ENCODE results near the gene DTNB.
"Not testable (repeated sequence)": the region's sequence is repeated elsewhere in the genome, so short reads cannot be mapped to it uniquely, and the experiment has no call there.

Gene DTNB

DNA sequence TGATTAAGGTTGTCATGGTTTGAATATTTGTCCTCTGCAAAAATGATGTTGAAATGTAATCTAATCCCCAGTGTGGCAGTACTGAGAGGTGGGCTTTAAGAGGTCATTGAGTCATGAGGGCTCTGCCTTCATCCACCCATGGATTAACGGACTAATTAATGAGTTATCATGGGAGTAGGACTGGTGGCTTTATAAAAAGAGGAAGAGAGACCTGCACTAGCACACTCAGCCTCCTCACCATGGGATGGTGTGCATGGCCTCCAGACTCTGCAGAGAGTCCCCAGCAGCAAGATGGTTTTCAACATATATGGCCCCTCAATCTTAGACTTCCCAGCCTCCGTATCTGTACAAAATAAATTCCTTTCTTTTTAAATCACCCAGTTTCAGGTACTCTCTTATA is 41.0 kb downstream of the DTNB start:
- Mint-ChIP-seq H3K4me3 (no peak overlapping the region), H3K27me3 (ENCODE audit: low read depth) (no peaks in the 10 kb centered on the region), H3K9me3 (no peaks in the 10 kb centered on the region)

DNA sequence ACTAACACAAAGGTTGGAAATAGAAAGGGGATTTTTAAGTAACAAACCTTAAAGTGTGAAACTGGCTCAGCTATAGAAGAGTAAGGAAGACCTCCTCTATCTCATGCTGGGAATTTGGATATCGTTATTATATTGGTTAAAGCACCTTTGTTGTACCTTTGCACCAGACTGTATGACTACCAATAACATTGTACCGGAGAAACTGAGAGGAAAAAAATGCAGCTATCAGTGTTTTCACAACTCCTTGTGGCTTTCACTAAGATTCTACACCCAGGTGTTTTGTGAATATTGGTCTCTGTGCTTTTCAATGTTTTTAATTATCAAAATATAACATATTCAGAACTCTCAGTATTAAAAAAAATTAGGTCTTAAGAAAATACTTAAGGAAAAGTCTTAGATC is 48.7 kb downstream of the DTNB start:
- no peaks in the 10 kb centered on the region for H3K9me3 Mint-ChIP-seq
- H3K4me1 Mint-ChIP-seq (ENCODE audit: low read depth): peaks cover 1% of the 10 kb centered on the region
- no peak for DNase-seq (ENCODE audit: low spot score)
- H3K36me3 Mint-ChIP-seq (ENCODE audit: low read depth): peaks cover 11% of the 10 kb centered on the region
- H3K27me3 Mint-ChIP-seq (ENCODE audit: low read depth): no peaks in the 10 kb centered on the region
- H3K27ac Mint-ChIP-seq: no peak overlapping the region
- H3K4me3 Mint-ChIP-seq: no peak overlapping the region

More for the DNA sequence above, 41.0 kb downstream of the DTNB start:
- no peak for DNase-seq (ENCODE audit: low spot score)
- H3K4me1 Mint-ChIP-seq (ENCODE audit: low read depth): no peaks in the 10 kb centered on the region
- H3K27ac Mint-ChIP-seq: no peak overlapping the region
- peaks cover 12% of the 10 kb centered on the region for H3K36me3 Mint-ChIP-seq (ENCODE audit: low read depth)

DNA sequence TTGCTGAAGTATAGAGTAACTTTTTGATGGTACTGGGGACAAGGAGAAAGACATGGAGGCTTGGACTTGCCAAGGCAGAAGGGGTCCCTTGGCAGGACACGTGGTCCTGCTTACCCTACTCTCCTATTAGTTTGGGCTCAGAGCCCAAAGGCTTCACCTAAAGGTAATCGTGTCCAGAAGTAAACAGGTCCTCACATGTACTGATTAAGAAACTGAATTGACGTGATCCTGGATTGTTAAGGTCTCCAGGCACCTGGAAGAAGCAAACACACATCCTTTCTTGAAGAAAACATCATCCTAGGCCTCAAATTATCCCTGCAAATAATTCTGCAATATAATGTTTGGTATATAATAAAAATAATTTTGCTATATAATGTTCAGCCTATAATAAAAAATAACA is 50.0 kb downstream of the DTNB start:
- DNase-seq (ENCODE audit: low spot score): no peak
- H3K27me3 Mint-ChIP-seq (ENCODE audit: low read depth): no peaks in the 10 kb centered on the region
- no peak overlapping the region for H3K4me3 Mint-ChIP-seq
- H3K4me1 Mint-ChIP-seq (ENCODE audit: low read depth): peaks cover 1% of the 10 kb centered on the region
- H3K27ac Mint-ChIP-seq: no peak overlapping the region
- no peaks in the 10 kb centered on the region for H3K9me3 Mint-ChIP-seq
- H3K36me3 Mint-ChIP-seq (ENCODE audit: low read depth): peaks cover 11% of the 10 kb centered on the region

DNA sequence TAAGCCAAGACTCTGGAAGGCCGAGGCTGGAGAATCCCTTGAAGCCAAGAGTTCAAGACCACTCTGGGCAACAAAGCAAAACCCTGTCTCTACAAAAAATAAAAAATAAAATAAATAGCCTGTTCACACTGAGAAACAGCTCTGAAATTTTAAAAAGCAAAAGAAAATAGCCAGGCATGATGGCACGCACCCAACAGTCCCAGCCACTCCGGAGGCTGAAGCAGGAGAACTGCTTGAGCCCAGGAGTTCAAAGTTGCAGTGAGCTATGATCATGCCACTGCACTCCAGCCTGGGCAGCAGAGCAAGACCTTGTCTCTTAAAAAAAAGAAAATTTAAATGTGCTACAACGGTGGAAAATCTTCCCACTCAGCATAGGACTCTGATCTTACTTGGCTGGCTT is 52.7 kb downstream of the DTNB start:
- H3K9me3 Mint-ChIP-seq: no peaks in the 10 kb centered on the region
- H3K27me3 Mint-ChIP-seq (ENCODE audit: low read depth): no peaks in the 10 kb centered on the region
- no peak for DNase-seq (ENCODE audit: low spot score)
- H3K4me3 Mint-ChIP-seq: no peak overlapping the region
- H3K27ac Mint-ChIP-seq: no peak overlapping the region
- H3K36me3 Mint-ChIP-seq (ENCODE audit: low read depth): peaks cover 4% of the 10 kb centered on the region
- peaks cover 1% of the 10 kb centered on the region for H3K4me1 Mint-ChIP-seq (ENCODE audit: low read depth)

DNA sequence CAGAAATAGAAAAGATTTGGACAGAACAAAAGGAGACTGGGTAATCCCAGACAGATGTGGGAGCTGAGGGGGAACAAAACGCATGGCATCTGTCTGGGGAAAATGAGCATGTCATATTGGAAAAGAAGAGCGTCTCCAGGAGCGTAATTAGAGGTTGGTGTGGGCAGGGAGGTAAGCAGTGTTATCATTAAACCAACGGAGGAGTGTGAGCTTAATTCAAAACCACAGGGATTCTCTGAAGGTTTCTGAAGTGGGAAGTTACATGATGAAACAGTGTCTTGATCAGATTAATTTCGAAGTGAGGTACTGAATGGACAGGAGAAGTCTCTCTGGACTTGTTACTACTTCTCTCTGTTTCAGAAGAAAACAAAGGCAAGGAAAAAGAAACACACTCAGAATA is 53.3 kb downstream of the DTNB start:
- Mint-ChIP-seq H3K36me3 (ENCODE audit: low read depth) (peaks cover 4% of the 10 kb centered on the region), H3K27ac (no peak overlapping the region), H3K9me3 (no peaks in the 10 kb centered on the region), H3K4me1 (ENCODE audit: low read depth) (peaks cover 1% of the 10 kb centered on the region), H3K4me3 (no peak overlapping the region), H3K27me3 (ENCODE audit: low read depth) (no peaks in the 10 kb centered on the region)
- DNase-seq (ENCODE audit: low spot score): no peak

DNA sequence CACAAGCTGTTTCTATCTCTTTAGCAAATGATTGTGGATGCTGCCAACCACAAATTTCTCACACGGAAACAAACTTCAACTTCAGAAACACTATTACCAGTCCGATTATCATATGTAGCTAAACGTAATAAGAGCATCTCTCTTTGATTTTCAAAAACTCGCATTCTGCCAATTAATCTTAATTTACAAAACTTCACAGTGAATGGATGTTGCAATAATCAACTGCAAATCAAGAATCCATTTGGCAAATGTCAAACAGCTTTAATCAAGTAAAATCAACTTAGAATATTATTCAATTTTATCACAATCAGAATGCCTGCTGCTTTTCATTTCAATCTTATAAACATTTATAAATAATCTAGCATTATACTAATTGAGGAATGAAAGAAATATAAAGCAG is 54.2 kb downstream of the DTNB start:
- H3K36me3 Mint-ChIP-seq (ENCODE audit: low read depth): peaks cover 4% of the 10 kb centered on the region
- peaks cover 1% of the 10 kb centered on the region for H3K4me1 Mint-ChIP-seq (ENCODE audit: low read depth)
- H3K9me3 Mint-ChIP-seq: no peaks in the 10 kb centered on the region
- no peak for DNase-seq (ENCODE audit: low spot score)
- H3K27ac Mint-ChIP-seq: no peak overlapping the region
- H3K4me3 Mint-ChIP-seq: no peak overlapping the region
- no peaks in the 10 kb centered on the region for H3K27me3 Mint-ChIP-seq (ENCODE audit: low read depth)

DNA sequence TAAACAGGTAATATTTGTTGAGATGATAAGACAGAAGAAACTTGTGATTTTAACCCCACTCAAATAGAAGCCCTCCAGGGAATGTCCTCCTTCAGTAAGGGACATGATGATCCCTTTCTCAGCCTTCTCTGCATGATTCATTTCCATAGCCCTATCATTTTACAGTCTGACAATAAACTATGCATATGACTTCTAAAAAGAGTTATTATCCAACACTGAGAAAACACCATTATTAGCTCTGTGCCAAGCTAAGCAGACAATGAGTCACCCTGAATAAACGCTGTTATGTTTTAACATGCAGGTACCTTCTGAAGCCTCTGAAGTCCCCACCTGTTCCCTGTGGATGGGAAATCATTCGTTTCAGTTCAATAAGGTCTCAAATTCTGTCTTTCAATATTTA is 54.7 kb downstream of the DTNB start:
- H3K27ac Mint-ChIP-seq: no peak overlapping the region
- H3K4me1 Mint-ChIP-seq (ENCODE audit: low read depth): peaks cover 1% of the 10 kb centered on the region
- no peak for DNase-seq (ENCODE audit: low spot score)
- no peak overlapping the region for H3K4me3 Mint-ChIP-seq
- H3K27me3 Mint-ChIP-seq (ENCODE audit: low read depth): no peaks in the 10 kb centered on the region
- H3K9me3 Mint-ChIP-seq: no peaks in the 10 kb centered on the region
- peaks cover 4% of the 10 kb centered on the region for H3K36me3 Mint-ChIP-seq (ENCODE audit: low read depth)

DNA sequence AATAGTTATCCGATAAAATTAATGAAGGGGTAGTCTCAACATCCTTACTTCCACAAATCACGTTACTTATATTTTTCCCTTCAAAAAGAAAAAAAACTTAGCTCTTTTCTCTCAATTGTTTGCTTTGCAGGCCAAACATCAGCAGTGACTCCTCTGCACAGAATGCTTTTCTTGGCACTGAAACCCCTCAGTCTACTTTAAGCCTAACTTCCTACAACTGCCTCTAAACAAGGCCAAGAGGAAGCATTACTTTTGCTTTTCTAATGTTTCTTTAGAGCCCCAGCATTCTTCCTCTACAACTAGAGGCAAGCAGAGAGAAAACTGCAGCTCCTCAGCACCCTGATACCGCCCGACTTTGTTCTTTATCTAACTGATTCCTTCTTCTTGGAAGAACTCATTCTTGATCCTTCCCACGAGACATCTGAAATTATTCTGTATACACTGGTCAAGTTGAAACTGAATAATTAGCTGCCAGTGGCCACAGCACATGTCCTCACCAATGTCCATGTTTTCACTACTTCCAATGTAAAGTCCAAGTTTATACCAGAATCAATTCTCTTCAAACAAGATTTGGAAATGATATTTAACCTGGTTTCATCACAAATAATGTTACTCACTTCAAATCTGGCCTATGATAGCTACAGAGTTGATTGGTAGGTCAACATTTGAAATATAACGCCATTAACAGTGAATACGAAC is 55.3 kb downstream of the DTNB start:
- Mint-ChIP-seq H3K36me3 (ENCODE audit: low read depth) (peaks cover 3% of the 10 kb centered on the region), H3K4me1 (ENCODE audit: low read depth) (peaks cover 1% of the 10 kb centered on the region), H3K27me3 (ENCODE audit: low read depth) (no peaks in the 10 kb centered on the region), H3K9me3 (no peaks in the 10 kb centered on the region), H3K4me3 (no peak overlapping the region), H3K27ac (no peak overlapping the region)
- no peak for DNase-seq (ENCODE audit: low spot score)

DNA sequence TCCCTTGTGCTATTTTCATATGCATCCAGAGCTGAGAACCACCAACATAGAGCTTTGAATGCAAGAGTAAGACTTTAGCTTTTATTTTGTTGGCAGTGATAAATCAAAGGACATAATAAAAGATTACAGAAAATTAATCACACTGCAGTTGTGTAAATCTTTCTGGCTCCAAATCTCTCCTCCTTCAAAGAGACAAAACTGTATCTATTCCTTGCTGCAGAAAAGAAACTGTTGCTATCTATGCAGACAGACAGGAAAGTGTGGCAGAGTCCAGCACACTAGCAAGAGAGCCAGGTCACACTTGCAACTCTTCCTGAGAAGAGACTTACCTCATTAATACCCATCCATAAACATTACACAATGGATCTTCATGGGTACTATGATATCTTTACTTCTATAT is 57.5 kb downstream of the DTNB start:
- Mint-ChIP-seq H3K27ac (no peak overlapping the region), H3K36me3 (ENCODE audit: low read depth) (no peaks in the 10 kb centered on the region), H3K27me3 (ENCODE audit: low read depth) (no peaks in the 10 kb centered on the region), H3K4me3 (no peak overlapping the region), H3K9me3 (no peaks in the 10 kb centered on the region), H3K4me1 (ENCODE audit: low read depth) (no peaks in the 10 kb centered on the region)
- no peak for DNase-seq (ENCODE audit: low spot score)

DNA sequence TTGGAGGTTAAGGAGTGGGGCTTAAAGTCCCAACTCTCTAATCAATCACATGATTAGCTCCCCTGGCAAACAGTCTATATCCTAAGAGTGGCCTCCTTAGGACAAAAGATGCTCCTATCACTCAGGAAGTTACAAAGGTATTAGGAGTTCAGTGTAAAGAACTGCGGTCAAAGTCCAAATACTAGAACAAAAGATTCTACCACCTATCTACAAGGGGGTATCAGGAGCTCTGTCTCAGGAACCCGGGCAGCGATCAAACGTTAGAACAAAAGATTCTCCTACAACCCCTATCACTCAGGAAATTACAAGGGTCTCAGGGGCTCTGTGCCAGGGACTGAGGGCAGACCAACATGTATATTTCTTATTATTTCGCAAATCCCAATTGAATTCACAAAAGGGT is 58.0 kb downstream of the DTNB start:
- H3K9me3 Mint-ChIP-seq: no peaks in the 10 kb centered on the region
- no peak for DNase-seq (ENCODE audit: low spot score)
- H3K4me1 Mint-ChIP-seq (ENCODE audit: low read depth): peaks cover under 1% of the 10 kb centered on the region
- H3K27ac Mint-ChIP-seq: no peak overlapping the region
- H3K4me3 Mint-ChIP-seq: no peak overlapping the region
- H3K36me3 Mint-ChIP-seq (ENCODE audit: low read depth): no peaks in the 10 kb centered on the region
- no peaks in the 10 kb centered on the region for H3K27me3 Mint-ChIP-seq (ENCODE audit: low read depth)

DNA sequence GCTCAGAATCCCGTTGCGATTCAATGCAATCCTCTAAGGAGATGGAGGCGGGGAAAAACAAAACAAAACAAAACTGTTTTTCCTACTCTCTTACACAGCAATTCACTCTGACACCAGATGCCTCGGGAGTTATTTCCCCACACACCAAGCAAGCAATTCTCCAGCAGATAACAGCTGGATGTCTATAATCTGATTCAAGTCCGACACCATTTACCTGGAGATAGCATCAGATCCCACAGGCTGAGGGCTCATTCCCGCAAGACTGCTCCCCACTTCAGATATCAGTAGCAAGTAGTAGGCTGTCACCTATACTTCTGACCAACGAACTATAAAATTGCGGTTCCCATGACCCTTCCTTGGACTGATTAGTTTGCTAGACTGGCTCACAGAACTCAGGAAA is 58.7 kb downstream of the DTNB start:
- H3K4me1 Mint-ChIP-seq (ENCODE audit: low read depth): peaks cover 1% of the 10 kb centered on the region
- no peaks in the 10 kb centered on the region for H3K27me3 Mint-ChIP-seq (ENCODE audit: low read depth)
- H3K27ac Mint-ChIP-seq: no peak overlapping the region
- H3K9me3 Mint-ChIP-seq: no peaks in the 10 kb centered on the region
- no peaks in the 10 kb centered on the region for H3K36me3 Mint-ChIP-seq (ENCODE audit: low read depth)
- no peak overlapping the region for H3K4me3 Mint-ChIP-seq
- no peak for DNase-seq (ENCODE audit: low spot score)

DNA sequence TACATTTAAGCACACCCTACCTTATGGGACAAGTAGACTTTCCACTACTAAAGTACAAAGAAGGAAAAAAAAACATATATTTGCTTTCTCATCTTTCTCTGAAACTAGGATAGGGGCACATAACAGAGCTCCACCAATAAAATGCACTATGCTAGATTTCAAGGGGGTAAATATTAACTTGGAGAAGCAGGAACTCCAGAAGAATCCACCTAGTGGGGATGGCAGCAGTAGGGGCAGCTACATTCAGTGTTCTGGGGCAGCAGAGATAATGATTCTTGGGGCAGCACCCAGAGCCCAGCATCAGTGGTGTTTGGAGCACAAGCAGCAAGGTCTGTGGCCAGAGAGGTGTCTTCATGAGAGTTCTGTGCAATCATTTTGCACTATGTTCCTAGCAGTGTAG is 64.7 kb downstream of the DTNB start:
- H3K27ac Mint-ChIP-seq: no peak overlapping the region
- H3K4me3 Mint-ChIP-seq: no peak overlapping the region
- no peaks in the 10 kb centered on the region for H3K9me3 Mint-ChIP-seq
- DNase-seq (ENCODE audit: low spot score): no peak
- H3K27me3 Mint-ChIP-seq (ENCODE audit: low read depth): no peaks in the 10 kb centered on the region
- H3K4me1 Mint-ChIP-seq (ENCODE audit: low read depth): peaks cover 13% of the 10 kb centered on the region
- H3K36me3 Mint-ChIP-seq (ENCODE audit: low read depth): no peaks in the 10 kb centered on the region

DNA sequence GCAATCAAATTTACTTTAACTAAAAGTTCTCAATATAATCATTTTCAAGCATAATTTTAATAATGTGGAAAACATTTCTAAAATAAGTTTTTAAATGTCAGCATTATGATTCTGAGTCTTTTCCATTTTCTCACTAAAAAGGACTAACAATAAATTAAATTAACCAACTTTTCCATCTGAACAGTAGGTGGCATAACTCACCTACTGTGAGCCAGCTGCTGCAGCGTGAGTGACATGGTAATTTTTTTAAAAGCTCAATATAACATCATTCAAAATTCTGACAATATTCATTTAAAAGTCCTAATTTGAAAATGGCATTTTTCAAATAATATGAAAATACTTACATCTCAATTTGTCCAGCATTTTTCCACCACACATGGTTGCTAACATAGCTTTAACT is 66.5 kb downstream of the DTNB start:
- DNase-seq (ENCODE audit: low spot score): no peak
- no peak overlapping the region for H3K4me3 Mint-ChIP-seq
- no peak overlapping the region for H3K27ac Mint-ChIP-seq
- no peaks in the 10 kb centered on the region for H3K9me3 Mint-ChIP-seq
- H3K36me3 Mint-ChIP-seq (ENCODE audit: low read depth): peaks cover 2% of the 10 kb centered on the region
- peaks cover 23% of the 10 kb centered on the region for H3K4me1 Mint-ChIP-seq (ENCODE audit: low read depth)
- no peaks in the 10 kb centered on the region for H3K27me3 Mint-ChIP-seq (ENCODE audit: low read depth)

DNA sequence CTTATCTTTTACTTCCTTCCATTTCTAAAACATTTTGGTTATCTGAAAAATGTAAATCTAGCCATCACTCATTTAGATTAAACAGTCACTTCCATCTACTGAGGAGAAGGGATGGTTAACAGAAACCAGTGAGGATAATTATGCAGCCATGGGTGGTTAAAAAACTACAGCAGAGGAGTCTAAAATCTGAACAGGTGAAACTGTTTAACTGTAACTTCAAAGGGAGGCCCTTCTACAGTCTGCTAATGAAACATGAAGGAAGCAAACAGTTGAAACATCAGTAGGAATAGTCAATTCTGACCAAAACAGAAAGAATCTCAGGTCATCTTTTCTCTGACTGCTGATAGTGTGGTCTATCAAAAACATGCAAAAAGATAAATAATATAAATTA is 71.0 kb downstream of the DTNB start:
- Mint-ChIP-seq H3K4me1 (ENCODE audit: low read depth) (peaks cover 34% of the 10 kb centered on the region), H3K27ac (peak overlapping the region; percentile 18)
- no peak for DNase-seq (ENCODE audit: low spot score)

DNA sequence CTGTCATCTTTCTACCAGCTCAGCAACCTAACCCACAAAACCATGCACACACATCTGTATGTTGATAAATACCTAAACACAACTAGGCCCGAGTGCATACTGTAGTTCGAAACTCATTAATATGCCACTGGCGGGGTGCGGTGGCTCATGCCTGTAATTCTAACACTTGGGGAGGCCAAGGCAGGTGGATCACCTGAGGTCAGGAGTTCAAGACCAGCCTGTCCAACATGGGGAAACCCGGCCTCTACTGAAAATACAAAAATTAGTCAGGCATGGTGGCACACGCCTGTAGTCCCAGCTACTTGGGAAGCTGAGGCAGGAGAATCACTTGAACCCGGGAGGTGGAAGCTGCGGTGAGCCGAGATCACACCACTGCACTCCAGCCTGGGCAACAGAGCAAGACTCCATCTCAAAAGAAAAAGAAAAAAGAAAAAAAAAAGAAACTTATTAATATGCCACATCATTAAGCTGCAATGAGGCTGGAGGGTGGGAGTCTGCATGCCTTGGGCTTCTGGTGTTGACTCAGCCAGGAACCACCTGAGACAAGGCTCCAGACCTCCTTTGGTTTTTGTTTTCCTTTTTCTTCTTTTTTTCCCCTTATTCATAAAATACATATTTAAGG is 71.6 kb downstream of the DTNB start:
- not testable (repeated sequence) for DNase-seq (ENCODE audit: low spot score); H3K9me3 Mint-ChIP-seq; H3K27me3 Mint-ChIP-seq (ENCODE audit: low read depth); H3K4me3 Mint-ChIP-seq
- peaks cover 35% of the 10 kb centered on the region for H3K4me1 Mint-ChIP-seq (ENCODE audit: low read depth)
- peaks cover 12% of the 10 kb centered on the region for H3K36me3 Mint-ChIP-seq (ENCODE audit: low read depth)
- peak overlapping the region; percentile 18 for H3K27ac Mint-ChIP-seq

More for the DNA sequence above, 71.0 kb downstream of the DTNB start:
- H3K27me3 Mint-ChIP-seq (ENCODE audit: low read depth): no peaks in the 10 kb centered on the region
- H3K9me3 Mint-ChIP-seq: no peaks in the 10 kb centered on the region
- H3K36me3 Mint-ChIP-seq (ENCODE audit: low read depth): peaks cover 12% of the 10 kb centered on the region
- H3K4me3 Mint-ChIP-seq: no peak overlapping the region
